ENCODE results near the gene ARMCX2.

Gene ARMCX2

DNA sequence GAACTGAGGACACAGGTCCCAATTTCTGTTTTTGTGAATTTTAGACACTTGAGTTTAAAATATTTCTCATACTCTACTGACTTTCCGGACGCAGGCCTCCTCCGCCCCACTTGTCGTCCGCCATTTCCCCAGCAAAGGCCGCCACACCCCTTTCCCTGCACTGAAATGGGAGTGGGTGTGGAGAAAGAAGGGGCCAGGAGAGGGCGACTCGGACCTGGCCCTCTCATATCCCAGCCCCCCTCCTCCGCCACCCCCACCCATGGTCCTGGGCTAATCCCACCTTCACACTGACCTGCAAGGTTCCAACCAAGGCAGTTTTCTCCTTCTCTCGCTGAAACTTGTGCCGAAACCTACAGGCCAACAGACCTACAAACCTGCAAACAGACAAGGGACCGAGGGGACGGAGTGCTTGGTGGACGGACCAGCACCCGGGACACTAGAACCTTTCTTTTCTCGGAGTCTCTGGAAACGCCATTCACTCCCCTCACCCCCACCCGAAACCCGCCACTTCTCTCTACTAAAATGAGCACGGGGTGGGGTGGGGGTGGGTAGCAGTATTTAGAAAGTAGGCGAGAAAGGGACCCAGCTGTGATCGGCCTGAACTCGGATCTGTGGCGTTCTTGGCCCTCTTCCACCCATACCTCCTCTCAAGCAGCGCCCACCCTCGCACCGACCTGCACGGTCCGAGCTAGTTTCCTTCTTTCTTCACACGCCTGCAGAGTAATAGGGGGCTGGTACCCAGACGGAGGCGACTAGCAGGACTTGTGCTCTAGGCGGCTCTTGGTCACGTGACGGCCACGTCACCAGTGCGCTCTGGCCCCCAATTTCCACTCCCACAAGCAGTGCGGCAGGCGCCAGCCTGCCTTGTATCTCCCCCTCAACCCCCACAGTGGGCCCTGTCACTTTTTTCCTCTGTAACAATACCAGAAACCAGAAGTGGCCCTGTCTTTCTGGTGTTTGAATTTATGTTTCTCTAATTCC, 42.1 kb downstream of the ARMCX2 start, which contains the start of gene ARMCX6:
Gene ARMCX6, minus strand, starts transcription at position 790 of the 981 bp plus-strand sequence. CDS start 1,380 bp downstream, outside the sequence.
- ChIA-PET POLR2A (no interaction called here), CTCF (interaction anchor here (0.6 to 1.0 kb wide), 2 partner anchors 181 to 1149 kb away, joined by 3 read pairs; no protein-coding TSS in a partner anchor)
- peak; percentile 71 for DNase-seq (ENCODE audit: extremely low spot score)
- TF ChIP-seq HDGF (IDR thresholded peaks at IDR 0.05; ENCODE audit: borderline replicate concordance), result no peak
- TF ChIP-seq L3MBTL2 (conservative IDR thresholded peaks at IDR 0.05), result no peak
- TF ChIP-seq NFRKB (IDR thresholded peaks at IDR 0.05), result no peak
- TF ChIP-seq FOXA1 (IDR thresholded peaks at IDR 0.05), result no peak
- no peak for TF ChIP-seq ARNT (IDR thresholded peaks at IDR 0.05)
- TF ChIP-seq CTBP1 (IDR thresholded peaks at IDR 0.05; ENCODE audit: borderline replicate concordance), result no peak
- no peak for TF ChIP-seq BHLHE40 (IDR thresholded peaks at IDR 0.05; ENCODE audit: borderline replicate concordance)
- no peak for TF ChIP-seq SP1 (IDR thresholded peaks at IDR 0.05)
- TF ChIP-seq FOXK2 (IDR thresholded peaks at IDR 0.05), result no peak
- TF ChIP-seq ZNF384 (IDR thresholded peaks at IDR 0.05), result no peak
- TF ChIP-seq TARDBP (IDR thresholded peaks at IDR 0.05), result no peak
- TF ChIP-seq FOXM1 (IDR thresholded peaks at IDR 0.05; ENCODE audit: borderline replicate concordance), result no peak

DNA sequence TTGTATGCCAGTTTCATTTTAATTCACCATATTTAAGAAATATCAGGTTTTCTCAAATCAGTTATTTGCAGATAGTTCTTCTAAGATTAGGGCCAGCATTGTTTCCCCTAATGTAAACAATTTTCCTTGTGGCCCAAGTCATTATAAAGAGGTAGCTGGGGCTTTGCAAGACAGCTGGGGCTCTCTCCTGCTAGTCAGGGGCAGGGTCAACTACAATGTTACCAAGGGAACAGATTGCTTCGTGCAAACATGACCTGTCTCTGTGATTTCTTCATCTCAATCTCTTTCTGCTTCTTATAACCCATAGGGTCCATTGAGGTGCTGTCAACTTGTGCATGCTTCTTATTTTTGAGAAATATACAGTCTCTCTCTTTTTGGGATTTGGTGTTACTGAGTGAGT, 53.9 kb downstream of the ARMCX2 start:
- DNase-seq (ENCODE audit: extremely low spot score), result no peak
- POLR2A ChIA-PET, result no interaction called here
- TF ChIP-seq CTBP1 (IDR thresholded peaks at IDR 0.05; ENCODE audit: borderline replicate concordance), result no peak
- CTCF ChIA-PET, result no interaction called here
